Astrocyte of the spinal cord (primary cell): ENCODE measurements around the gene ZFP69.
A peak's percentile ranks its signal among the peaks of the same experiment; 100 is the strongest.

Source experiments
- DNase-seq: peaks from one replicate; pipeline ENCODE4 v3.0.0; 2011; ENCODE audit warnings: low read depth, low spot score
- H3K4me3 ChIP-seq: 2 replicates; pipeline ENCODE4 v1.5.1; 2011; ENCODE audit warnings: low read depth, mild to moderate bottlenecking, low read length, moderate library complexity
- in situ Hi-C: cut with HindIII; loops from 2 replicates; pipeline ENCODE4 v1.10.0; 2017; ENCODE audit warnings: low sequenced_read_pairs
- TF ChIP-seq, protein P1 (sequence below): IDR thresholded peaks from 2 replicates; pipeline ENCODE4 v1.5.1; 2012; ENCODE audit warnings: low read depth, mild to moderate bottlenecking, low read length, inconsistent platforms

ZFP69 gene

DNA sequence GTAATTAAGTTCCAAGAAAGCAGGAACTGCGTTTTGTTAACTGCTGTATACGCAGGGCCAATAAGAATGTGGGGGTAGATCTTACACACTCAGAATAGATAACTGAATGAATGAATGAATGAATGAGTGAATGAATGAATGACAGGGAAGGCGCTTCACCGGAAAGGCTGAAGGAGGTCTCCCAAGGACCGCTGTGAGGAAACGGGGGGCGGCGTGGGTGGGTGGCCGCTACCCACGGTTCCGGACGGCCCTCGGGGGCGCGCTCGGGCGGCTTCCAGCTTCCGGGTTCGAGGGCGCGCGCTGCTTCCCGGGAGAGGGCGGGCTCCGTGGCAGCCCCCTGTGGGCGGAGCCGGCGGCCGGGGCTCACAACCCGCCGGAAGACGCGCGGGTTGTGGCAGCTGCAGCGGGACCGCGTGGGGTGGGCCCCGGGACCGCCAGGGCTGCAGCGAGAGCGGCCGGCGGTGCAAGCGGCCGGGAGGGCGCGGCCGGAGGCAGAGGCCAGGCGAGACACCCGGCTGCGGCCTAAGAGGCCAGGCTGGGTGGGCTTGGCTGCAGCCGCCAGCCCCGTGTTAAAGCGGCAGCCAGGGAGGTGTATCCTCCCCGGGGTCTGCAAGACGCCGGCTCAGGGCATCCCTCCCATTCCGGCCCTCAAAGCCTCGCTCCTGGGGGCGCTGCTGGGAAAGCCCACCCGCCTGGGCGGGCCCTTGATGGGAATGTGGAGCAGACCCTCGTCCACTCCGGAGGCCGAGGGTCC is at the start of gene ZFP69:
TSS of gene ZFP69 (plus strand) at position 367 of the 754 bp plus-strand sequence. CDS start 2,072 bp downstream, outside the sequence.
- in situ Hi-C loops: no loop called here
- peak; percentile 60 for DNase-seq

DNA sequence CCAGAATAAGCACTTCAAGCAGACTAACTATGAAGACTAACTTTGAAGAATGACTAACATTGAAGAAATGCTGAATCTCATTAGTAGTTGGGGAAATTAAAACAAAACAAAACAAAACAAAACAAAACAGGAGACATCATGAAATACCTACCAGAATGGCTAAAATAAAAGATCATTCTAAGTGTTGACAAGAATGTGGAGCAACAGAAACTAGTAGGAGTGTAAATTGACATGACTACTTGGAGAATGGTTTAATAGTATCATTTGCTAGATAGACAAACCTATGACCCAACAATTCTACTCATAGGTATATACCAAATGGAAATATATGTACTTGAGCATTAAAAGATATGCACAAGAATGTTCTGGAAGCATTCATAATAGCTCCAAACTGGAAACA is 45.7 kb upstream of the ZFP69 start:
- in situ Hi-C loops: no loop called here
- TF ChIP-seq, protein P1, sequence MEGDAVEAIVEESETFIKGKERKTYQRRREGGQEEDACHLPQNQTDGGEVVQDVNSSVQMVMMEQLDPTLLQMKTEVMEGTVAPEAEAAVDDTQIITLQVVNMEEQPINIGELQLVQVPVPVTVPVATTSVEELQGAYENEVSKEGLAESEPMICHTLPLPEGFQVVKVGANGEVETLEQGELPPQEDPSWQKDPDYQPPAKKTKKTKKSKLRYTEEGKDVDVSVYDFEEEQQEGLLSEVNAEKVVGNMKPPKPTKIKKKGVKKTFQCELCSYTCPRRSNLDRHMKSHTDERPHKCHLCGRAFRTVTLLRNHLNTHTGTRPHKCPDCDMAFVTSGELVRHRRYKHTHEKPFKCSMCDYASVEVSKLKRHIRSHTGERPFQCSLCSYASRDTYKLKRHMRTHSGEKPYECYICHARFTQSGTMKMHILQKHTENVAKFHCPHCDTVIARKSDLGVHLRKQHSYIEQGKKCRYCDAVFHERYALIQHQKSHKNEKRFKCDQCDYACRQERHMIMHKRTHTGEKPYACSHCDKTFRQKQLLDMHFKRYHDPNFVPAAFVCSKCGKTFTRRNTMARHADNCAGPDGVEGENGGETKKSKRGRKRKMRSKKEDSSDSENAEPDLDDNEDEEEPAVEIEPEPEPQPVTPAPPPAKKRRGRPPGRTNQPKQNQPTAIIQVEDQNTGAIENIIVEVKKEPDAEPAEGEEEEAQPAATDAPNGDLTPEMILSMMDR: no peak
- H3K4me3 ChIP-seq: no peak overlapping the region
- DNase-seq: no peak

More for the DNA sequence above, at the start of gene ZFP69:
- H3K4me3 ChIP-seq: peak within 1 kb of the TSS; percentile 73
- TF ChIP-seq, protein P1: no peak

DNA sequence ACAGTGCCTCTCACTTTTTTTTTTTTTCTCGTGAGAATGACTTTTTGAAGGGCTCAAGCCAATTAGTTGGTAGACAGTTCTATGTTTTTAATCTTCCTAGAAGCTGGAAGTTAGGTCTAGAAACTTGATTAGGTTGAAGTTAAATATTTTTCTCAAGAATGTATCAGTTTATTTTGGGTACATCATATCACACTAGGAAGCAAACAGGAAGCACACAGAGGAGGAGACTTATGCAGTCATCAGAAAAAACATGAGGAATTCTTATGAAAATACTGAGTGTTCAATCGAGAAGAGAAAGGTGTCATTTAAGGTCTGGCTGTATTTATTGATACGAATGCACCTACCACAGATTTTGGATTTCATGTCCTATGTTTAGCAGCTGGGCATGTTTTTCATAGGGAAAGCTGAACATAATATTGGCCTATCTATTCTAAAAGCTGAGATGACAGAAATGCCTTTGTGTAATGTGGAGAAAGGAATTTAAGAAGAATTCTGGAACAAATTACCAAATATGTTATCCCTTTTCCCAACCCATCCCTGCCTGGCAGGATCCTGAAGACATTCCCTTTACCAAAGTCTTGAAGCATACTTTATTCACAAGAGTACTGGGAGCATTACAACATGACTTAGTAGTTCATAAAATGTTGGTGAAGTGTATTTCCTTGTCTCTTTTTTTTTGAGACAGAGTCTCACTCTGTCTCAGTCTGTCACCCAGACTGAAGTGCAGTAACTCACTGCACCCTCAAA is 44.3 kb upstream of the ZFP69 start:
- no peak for DNase-seq
- TF ChIP-seq, protein P1: no peak
- H3K4me3 ChIP-seq: no peak overlapping the region
- in situ Hi-C loops: no loop called here

DNA sequence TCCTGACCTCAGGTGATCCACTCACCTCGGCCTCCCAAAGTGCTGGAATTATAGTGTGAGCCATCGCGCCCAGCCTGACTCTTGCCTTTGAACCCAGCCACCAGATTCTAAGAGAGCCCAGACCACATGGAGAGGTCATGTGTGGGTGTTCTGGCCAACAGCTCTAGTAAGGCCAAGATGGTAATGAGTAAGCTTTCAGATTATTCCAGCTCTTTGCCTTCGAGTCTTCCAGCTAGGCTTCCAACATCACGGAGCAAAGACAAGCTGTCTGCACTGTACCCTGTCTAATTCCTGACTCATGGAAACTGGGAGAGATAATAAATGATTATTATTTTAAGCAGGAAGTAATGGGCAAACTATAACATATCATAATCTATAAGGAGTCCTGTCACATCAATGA is 41.6 kb upstream of the ZFP69 start:
- in situ Hi-C loops: no loop called here
- peak; percentile 4 for DNase-seq
- no peak overlapping the region for H3K4me3 ChIP-seq
- TF ChIP-seq, protein P1: no peak

DNA sequence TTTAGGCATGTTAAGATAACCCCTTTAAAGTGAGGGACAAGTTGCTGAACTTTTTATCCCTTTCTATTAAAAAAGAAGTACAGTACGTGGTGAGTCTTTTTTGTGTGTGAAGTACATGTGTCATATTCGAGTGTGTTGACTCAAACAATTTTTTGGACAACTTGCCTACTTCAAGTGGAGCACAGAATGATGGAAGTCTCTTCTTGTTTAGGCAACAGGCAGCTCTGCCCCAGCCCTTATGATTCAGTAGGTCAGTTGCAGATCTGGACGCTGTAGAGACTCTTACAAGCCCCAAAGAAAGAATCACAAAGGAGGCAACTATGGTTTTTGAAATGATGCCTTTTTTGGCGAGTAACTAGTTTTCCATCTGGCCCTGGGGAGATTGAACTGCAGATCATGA is 41.2 kb upstream of the ZFP69 start:
- TF ChIP-seq, protein P1: no peak
- in situ Hi-C loops: no loop called here
- DNase-seq: no peak
- no peak overlapping the region for H3K4me3 ChIP-seq

DNA sequence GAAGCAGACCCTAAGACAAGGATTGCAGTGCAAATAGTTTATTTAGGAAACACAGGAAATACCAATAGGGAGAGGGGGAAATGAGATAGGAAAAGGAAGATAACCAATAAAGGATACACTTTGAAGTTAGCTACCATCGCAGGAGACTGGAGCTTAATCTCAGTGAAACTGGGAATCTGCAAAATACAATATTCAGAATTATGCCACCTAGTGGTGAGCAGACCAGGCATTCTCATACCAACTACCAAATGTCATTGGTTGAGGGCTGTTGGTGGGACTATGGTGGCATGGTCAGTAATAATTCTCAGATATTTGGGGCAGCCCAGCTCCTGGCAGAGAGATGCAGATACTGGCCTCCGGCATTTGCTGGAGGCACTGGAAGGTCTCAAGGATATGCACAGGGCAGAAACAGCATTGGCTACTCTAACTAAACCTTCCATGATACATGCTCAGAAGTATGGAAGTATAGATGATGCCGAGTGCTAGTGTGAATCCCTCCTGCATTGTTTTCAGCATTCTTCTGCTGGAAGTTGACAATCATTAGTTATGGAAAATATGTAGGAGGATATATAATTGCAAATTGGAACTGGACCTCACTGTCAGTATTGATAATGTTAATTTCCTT is 38.6 kb upstream of the ZFP69 start:
- TF ChIP-seq, protein P1: peak; percentile 70
- peak; percentile 15 for DNase-seq
- no peak overlapping the region for H3K4me3 ChIP-seq
- in situ Hi-C loops: no loop called here
